GM21381 (cell line): Measurements from ENCODE around the gene GABRQ.
"Not testable (repeated sequence)": the region's sequence is repeated elsewhere in the genome, so short reads cannot be mapped to it uniquely, and the experiment has no call there.

ENCODE experiments used
- ATAC-seq: cut with Tn5 transposase; IDR thresholded peaks from one replicate; pipeline ENCODE4 v1.9.1; 2021; ENCODE audit warnings: mild to moderate bottlenecking, moderate library complexity; ENCODE audit not compliant: unreplicated experiment

The GABRQ gene

DNA sequence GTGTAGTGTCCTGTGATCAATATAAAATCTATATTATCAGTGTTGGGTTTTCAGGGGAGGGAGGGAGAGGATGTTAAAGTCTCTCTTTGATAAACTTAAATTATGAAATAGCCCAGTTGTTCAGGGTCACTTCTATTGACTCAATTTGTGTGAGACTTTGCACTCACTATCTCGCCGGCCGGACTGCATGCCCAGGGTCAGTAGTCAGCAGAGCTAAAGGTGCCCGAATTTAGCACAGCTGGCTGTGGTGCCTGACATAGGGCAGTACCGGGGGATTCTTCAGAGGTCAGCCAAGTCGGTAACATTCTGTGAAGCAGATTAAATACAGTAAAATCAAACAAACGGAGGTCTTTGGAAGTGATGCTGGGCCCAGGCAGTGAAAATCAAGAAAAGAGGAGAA, 19.2 kb downstream of the GABRQ start:
- no peak for ATAC-seq

DNA sequence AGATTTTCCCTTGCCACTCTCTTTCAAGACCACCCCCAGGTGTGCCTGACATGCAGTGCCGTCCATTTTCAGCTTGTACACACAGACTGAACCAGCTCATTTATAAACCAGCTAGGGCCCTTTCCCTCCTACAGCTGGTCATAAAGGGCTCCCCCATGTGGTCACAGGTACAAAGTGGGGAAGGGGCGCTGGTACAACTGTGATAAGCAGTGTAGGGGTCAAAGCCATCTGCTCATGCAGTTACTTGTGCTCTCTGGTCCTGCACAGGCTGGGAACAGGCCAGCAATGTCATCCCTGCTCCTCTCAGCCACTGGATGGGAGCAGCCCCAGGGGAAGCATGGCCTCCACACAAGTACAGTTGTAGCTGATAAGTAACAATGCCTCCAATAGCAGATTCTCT, 20.6 kb downstream of the GABRQ start:
- ATAC-seq: no peak

DNA sequence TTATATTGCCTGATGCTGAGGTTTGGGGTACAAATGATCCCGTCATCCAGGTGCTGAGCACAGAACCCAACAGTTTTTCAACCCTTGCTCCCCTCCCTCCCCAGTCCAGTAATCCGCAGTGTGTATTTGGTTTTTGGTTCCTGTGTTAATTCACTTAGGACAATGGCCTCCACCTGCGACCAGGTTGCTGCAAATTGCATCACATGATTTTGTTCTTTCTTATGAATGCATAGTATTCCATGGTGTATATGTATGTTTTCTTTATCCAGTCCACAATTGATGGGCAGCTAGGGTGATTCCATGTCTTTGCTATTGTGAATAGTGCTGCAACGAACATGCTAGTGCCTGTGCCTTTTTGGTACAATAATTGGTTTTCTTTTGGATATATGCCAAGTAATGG, 25.4 kb downstream of the GABRQ start:
- no peak for ATAC-seq

DNA sequence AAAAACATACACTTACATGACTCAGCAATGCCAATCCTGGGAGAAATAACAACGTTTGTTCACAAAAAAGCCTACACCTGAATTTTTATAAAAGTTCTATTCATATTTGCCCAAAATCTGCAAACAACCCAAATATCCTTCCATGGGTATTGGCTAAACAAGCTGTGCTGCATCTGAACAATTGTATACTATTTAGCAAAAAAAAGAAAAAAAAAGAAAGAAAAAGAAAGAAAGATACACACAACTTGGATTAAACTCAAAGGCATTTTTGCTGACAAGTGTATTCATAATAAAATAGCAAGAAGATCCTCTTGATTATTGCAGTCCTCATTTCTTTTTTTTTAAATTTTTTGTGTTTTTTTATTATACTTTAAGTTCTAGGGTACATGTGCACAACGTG, 36.4 kb downstream of the GABRQ start:
- ATAC-seq: no peak

DNA sequence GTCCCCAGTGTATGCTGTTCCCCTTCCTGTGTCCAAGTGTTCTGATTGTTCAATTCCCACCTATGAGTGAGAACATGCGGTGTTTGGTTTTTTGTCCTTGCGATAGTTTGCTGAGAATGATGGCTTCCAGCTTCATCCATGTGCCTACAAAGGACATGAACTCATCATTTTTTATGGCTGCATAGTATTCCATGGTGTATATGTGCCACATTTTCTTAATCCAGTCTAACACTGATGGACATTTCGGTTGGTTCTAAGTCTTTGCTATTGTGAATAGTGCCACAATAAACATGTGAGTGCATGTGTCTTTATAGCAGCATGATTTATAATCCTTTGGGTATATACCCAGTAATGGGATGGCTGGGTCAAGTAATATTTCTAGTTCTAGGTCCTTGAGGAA, 37.0 kb downstream of the GABRQ start:
- ATAC-seq: not testable (repeated sequence)

DNA sequence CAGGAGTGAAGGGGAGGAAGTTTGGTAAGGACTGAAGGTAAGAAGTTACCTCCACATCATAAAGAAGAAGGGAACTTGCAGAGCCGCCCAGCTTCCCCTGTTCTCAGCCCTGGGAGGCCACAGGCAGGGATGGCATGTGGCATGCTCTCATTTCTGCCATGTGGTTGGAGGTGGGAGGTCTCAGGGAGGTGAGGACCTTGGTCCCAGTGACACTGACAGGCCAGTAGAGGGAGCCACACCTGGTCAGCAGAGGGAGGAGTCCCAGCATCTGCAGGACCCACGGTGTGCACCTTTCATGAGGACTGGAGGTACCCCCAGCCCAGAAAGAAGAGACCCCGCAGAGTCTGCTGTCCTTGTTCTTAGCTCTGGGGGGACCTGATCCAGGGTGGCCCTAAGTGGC, 43.3 kb downstream of the GABRQ start:
- not testable (repeated sequence) for ATAC-seq

DNA sequence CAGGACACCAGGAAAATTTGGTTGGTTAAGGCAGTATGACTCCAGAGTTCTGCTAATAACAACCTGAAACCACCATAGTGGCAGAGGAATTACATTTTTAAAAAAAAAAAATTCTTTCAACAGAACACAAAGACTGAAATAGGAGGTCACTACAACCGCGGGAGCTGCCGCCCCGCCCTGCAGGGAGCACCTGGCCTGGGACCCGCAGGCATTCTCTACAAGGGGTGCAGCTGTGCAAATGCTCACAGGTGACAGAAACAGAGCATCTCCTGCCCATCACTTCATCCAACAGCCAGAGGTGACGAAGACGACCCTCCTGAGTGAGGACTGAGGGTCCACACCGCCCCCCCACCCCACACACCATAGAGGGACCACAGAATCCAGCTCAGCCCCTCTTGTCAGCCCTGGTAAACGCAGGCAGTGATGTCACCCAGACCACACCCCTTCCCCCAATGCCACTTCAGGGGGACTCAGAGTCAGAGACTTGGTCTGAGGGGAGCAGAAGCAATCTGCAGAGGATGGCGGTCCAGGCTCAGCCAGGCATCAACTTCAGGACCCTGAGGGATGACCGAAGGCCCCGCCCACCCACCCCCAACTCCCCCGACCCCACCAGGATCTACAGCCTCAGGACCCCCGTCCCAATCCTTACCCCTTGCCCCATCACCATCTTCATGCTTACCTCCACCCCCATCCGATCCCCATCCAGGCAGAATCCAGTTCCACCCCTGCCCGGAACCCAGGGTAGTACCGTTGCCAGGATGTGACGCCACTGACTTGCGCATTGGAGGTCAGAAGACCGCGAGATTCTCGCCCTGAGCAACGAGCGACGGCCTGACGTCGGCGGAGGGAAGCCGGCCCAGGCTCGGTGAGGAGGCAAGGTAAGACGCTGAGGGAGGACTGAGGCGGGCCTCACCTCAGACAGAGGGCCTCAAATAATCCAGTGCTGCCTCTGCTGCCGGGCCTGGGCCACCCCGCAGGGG, 60.5 kb downstream of the GABRQ start, which contains the start of gene MAGEA3:
TSS of gene MAGEA3 (plus strand) at position 843 of the 980 bp plus-strand sequence. CDS start 2,039 bp downstream, outside the sequence.
- ATAC-seq: not testable (repeated sequence)

DNA sequence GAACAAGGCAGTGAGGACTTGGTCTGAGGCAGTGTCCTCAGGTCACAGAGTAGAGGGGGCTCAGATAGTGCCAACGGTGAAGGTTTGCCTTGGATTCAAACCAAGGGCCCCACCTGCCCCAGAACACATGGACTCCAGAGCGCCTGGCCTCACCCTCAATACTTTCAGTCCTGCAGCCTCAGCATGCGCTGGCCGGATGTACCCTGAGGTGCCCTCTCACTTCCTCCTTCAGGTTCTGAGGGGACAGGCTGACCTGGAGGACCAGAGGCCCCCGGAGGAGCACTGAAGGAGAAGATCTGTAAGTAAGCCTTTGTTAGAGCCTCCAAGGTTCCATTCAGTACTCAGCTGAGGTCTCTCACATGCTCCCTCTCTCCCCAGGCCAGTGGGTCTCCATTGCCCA, 62.7 kb downstream of the GABRQ start:
- not testable (repeated sequence) for ATAC-seq

DNA sequence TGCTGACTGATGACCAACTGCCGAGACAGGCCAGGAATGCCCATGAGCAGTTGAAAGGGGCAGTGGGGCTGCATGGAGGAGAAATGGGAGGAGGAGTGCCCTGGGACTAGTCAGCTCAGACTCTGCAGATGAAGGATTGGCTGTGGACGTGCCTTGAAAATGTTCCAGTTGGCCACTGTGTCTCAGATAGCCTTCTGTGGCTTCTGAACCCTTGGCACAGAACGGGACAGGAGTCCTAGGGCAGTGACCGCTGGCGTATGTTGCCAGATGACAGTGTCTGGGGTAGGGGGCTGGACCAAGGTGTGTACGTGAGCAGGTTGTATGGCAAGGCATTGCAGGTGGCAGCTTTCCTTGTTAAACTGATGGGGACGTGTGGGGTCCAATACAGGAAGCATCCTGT, 68.8 kb downstream of the GABRQ start:
- ATAC-seq: not testable (repeated sequence)
